HAP-1 (cell line): ENCODE results near the gene FOXD2.
A peak's percentile ranks its signal among the peaks of the same experiment; 100 is the strongest.

Experiments used
- DNase-seq, 2 experiments: peaks; one replicate each; pipeline ENCODE4 v3.0.0-alpha.2; 2016 to 2020; ENCODE audit warnings: low spot score in 2 of 2
- H3K27me3 ChIP-seq: fragments of 250-450 bp; sonication (Bioruptor Pico); 2 replicates; pipeline ENCODE4 v1.5.1; 2020; ENCODE audit warnings: low read depth, mild to moderate bottlenecking, moderate library complexity
- H3K36me3 ChIP-seq: fragments of 250-450 bp; sonication (Bioruptor Pico); replicated peaks from 2 replicates; pipeline ENCODE4 v1.5.1; 2020; ENCODE audit warnings: mild to moderate bottlenecking
- H3K4me1 ChIP-seq: fragments of 250-450 bp; sonication (Bioruptor Pico); 2 replicates; pipeline ENCODE4 v1.5.1; 2020; ENCODE audit warnings: mild to moderate bottlenecking
- H3K4me3 ChIP-seq: fragments of 250-450 bp; sonication (Bioruptor Pico); 2 replicates; pipeline ENCODE4 v1.5.1; 2020; ENCODE audit warnings: mild to moderate bottlenecking, moderate library complexity
- H3K9me3 ChIP-seq: fragments of 250-450 bp; sonication (Bioruptor Pico); 2 replicates; pipeline ENCODE4 v1.5.1; 2020; ENCODE audit warnings: mild to moderate bottlenecking, moderate library complexity
- in situ Hi-C: fragments of 300-500 bp; cut with MboI; formaldehyde crosslinking; loops from 3 replicates; pipeline ENCODE4 v1.14.3; 2020; ENCODE audit warnings: low sequenced_read_pairs, inconsistent platforms, mixed read lengths

Gene FOXD2

DNA sequence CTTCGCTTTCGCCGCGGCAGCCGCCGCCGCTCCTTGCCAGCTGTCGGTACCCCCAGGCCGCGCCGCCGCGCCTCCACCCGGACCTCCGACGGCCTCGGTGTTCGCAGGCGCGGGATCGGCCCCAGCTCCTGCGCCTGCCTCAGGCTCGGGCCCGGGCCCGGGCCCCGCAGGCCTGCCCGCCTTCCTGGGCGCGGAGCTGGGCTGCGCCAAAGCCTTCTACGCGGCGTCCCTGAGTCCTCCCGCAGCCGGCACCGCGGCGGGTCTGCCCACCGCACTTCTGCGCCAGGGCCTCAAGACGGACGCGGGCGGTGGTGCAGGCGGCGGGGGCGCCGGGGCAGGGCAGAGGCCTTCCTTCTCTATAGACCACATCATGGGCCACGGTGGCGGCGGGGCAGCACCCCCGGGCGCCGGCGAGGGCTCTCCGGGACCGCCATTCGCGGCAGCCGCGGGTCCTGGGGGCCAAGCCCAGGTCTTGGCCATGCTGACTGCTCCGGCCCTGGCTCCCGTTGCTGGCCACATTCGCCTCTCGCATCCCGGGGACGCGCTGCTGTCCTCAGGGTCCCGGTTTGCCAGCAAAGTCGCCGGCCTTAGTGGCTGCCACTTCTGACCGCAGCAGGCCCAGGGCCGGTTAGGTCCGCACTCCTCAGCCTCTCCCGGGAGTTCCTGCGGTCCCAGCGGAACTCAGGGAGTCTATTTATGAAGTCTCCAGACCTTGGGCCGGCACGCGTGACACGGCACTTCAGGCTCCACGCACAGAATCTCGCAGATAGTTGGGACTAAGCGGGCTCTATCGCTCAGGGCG, 1.4 kb downstream of the FOXD2 start:
- Histone ChIP-seq H3K36me3 (peaks cover 13% of the 10 kb centered on the region), H3K27me3 (peaks cover under 1% of the 10 kb centered on the region; the same call in 1 of the 2 replicates), H3K9me3 (no peaks in the 10 kb centered on the region), H3K4me3 (no peak overlapping the region), H3K4me1 (peaks cover 5% of the 10 kb centered on the region)
- DNase-seq, result no peak
- in situ Hi-C loops, result no loop called here

- Histone ChIP-seq H3K9me3 (no peaks in the 10 kb centered on the region; the same call in 1 of the 2 replicates), H3K4me1 (peaks cover 5% of the 10 kb centered on the region), H3K36me3 (peaks cover 9% of the 10 kb centered on the region), H3K27me3 (peaks cover 8% of the 10 kb centered on the region), H3K4me3 (no peak overlapping the region)
- in situ Hi-C loops, result no loop called here
- no peak for DNase-seq
These were observed 2.2 kb downstream of the FOXD2 start for GRCh38 chr1:47439819-47440598.

DNA sequence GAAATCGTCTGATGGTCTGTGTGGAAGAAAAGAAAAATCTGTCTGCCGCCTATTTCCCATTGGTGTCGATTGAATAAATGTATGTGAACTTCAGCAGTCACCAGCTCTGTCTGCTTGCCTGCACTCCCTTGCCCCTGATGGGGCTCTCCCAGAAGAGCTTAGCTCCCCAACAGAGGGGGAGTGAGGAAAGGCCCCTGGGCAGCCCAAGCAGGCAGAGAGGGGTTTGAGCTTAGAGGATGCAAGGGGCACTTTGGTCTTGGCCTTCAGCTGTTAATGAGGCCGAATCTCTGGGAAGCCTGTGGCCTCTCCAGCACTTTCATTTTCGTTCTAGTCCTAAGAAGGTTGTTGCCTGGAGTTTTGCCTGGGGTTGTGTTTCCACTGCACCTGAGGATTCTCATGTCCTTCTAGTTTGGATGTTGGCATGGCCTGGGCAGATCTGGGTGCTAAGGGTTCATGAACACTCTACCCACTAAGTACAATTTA, 2.8 kb downstream of the FOXD2 start:
- Histone ChIP-seq H3K27me3 (peaks cover 13% of the 10 kb centered on the region), H3K4me1 (peaks cover 5% of the 10 kb centered on the region), H3K36me3 (peaks cover 7% of the 10 kb centered on the region), H3K4me3 (no peak overlapping the region), H3K9me3 (peaks cover 4% of the 10 kb centered on the region; the same call in 1 of the 2 replicates)
- no peak for DNase-seq
- in situ Hi-C loops, result no loop called here

DNA sequence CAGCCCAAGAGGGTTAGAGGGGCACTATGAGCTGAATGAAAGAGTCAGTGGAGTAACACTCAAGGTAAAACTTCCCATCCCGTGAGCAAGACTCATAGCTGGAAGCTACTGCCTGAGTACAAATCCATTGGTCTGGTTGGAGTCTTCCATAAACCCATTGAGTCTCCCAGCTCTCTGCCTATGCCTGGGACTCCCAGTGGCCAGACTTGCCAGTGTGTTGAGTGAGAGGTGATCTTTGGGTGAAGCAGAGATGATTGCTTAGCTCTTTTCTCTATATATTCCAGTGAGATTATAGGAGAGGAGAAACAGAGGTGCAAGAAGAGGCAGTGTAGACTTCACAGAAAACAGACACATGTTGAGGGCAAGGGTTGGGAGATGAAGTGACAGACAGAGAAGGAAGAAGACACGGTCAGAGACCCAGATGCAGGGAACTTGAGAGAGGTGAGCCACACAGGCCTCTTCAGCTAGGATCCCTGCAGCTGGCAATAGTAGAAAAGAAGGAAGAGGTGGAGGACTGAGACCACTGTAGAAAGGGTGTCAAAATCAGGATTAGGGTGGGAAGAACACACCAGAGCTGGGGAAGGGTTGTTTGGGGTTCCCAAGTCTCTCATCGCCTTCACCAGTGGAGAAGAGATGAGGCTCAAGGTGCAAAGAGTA, 3.7 kb downstream of the FOXD2 start:
- DNase-seq, result no peak
- peaks cover 4% of the 10 kb centered on the region; the same call in 1 of the 2 replicates for H3K9me3 ChIP-seq
- H3K4me1 ChIP-seq, result no peaks in the 10 kb centered on the region
- in situ Hi-C loops, result no loop called here
- H3K36me3 ChIP-seq, result no peaks in the 10 kb centered on the region
- no peak overlapping the region for H3K4me3 ChIP-seq
- H3K27me3 ChIP-seq, result peaks cover 19% of the 10 kb centered on the region

DNA sequence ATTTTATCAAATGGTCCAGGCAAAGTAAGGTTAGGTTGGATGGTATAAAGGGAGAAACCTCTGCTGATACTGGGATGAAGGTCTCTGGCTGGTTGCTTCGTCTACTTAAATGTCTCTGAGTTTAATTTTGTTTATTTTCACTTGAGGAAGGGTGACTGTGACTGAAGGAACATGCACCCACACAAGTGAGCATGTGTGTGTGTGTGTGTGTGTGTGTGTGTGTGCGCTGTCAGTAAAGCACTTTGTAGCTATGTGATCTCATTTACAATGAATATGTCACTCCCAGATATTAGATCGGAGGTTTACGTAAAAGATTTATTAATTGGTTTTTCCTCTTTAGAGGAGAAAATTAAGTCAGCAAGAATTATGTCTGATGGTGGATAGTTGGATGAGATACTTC, 4.4 kb downstream of the FOXD2 start:
- H3K9me3 ChIP-seq, result peaks cover 4% of the 10 kb centered on the region; the same call in 1 of the 2 replicates
- H3K4me1 ChIP-seq, result no peaks in the 10 kb centered on the region
- H3K36me3 ChIP-seq, result no peaks in the 10 kb centered on the region
- DNase-seq, result no peak
- peaks cover 19% of the 10 kb centered on the region for H3K27me3 ChIP-seq
- no peak overlapping the region for H3K4me3 ChIP-seq
- in situ Hi-C loops, result no loop called here

DNA sequence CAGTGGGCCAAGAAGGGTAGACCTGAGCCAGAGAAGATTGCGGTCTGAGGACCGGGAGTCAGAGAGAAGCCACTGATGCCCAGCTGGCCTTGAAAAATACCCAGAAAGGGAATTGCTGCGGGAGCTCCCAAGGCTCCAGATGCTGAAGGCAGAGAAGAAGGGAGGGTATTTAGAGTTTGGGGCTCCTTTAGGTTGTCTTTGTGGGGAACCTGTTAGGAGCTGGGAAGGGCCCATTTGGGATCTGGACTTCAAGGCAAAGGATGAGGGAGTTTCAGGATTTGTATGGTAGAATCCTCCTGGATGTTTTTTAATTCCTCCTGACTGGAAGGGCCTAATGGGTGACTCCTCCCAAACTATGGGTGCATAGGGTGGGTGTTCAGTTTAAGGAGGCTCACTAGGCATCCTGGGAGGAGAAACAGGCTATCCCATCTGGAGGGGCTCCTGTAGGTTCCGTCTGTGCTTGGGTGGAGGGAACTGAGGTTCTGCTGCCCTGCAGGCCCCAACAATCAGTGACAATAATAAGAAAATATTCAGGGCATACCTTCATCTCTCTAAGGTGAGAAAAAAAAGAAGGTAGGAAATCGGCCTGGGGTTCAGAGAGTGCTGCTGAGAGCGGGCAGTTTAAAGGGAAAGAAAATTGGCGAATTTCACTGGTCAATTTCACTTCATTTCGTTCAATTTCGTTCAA, 5.1 kb downstream of the FOXD2 start:
- Histone ChIP-seq H3K36me3 (no peaks in the 10 kb centered on the region), H3K9me3 (peaks cover 4% of the 10 kb centered on the region; the same call in 1 of the 2 replicates), H3K27me3 (peaks cover 20% of the 10 kb centered on the region), H3K4me1 (no peaks in the 10 kb centered on the region), H3K4me3 (no peak overlapping the region)
- no peak for DNase-seq
- in situ Hi-C loops, result no loop called here

GRCh38 chr1:47443530-47444296, 5.9 kb downstream of the FOXD2 start:
- no peaks in the 10 kb centered on the region for H3K36me3 ChIP-seq
- no peak for DNase-seq
- no peak overlapping the region for H3K4me3 ChIP-seq
- in situ Hi-C loops, result no loop called here
- peaks cover 22% of the 10 kb centered on the region for H3K27me3 ChIP-seq
- peaks cover 4% of the 10 kb centered on the region; the same call in 1 of the 2 replicates for H3K9me3 ChIP-seq
- no peaks in the 10 kb centered on the region for H3K4me1 ChIP-seq

DNA sequence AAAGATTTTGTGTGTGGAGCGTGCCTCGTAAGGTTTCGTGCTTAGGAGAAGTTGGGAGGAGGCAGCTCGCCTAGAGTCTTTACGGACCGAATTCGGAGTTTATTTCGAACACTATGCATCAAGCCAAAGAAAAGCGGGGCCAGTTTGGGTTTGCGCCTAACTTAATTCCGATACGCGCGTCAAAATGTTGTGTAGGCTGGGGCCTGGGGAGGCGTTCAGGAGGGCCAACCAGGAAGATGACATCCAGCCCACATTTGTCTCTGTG, 6.4 kb downstream of the FOXD2 start:
- H3K4me1 ChIP-seq, result no peaks in the 10 kb centered on the region
- in situ Hi-C loops, result no loop called here
- no peaks in the 10 kb centered on the region for H3K36me3 ChIP-seq
- no peak overlapping the region for H3K4me3 ChIP-seq
- H3K9me3 ChIP-seq, result peaks cover 4% of the 10 kb centered on the region; the same call in 1 of the 2 replicates
- DNase-seq, result no peak
- H3K27me3 ChIP-seq, result peaks cover 22% of the 10 kb centered on the region

- H3K4me1 ChIP-seq, result no peaks in the 10 kb centered on the region
These were observed 7.0 kb downstream of the FOXD2 start for GRCh38 chr1:47444562-47445465.

GRCh38 chr1:47445823-47446550, 8.1 kb downstream of the FOXD2 start:
- no peak for DNase-seq
- in situ Hi-C loops, result no loop called here
- Histone ChIP-seq H3K27me3 (peaks cover 34% of the 10 kb centered on the region), H3K36me3 (no peaks in the 10 kb centered on the region), H3K4me1 (no peaks in the 10 kb centered on the region), H3K4me3 (no peak overlapping the region), H3K9me3 (peaks cover 4% of the 10 kb centered on the region; the same call in 1 of the 2 replicates)

More at GRCh38 chr1:47444562-47445465, 7.0 kb downstream of the FOXD2 start:
- in situ Hi-C loops, result no loop called here
- Histone ChIP-seq H3K9me3 (peaks cover 4% of the 10 kb centered on the region; the same call in 1 of the 2 replicates), H3K27me3 (peaks cover 27% of the 10 kb centered on the region), H3K36me3 (no peaks in the 10 kb centered on the region), H3K4me3 (peak overlapping the region; percentile 15)
- DNase-seq, result peak in 1 of 2 experiments; percentile 60

DNA sequence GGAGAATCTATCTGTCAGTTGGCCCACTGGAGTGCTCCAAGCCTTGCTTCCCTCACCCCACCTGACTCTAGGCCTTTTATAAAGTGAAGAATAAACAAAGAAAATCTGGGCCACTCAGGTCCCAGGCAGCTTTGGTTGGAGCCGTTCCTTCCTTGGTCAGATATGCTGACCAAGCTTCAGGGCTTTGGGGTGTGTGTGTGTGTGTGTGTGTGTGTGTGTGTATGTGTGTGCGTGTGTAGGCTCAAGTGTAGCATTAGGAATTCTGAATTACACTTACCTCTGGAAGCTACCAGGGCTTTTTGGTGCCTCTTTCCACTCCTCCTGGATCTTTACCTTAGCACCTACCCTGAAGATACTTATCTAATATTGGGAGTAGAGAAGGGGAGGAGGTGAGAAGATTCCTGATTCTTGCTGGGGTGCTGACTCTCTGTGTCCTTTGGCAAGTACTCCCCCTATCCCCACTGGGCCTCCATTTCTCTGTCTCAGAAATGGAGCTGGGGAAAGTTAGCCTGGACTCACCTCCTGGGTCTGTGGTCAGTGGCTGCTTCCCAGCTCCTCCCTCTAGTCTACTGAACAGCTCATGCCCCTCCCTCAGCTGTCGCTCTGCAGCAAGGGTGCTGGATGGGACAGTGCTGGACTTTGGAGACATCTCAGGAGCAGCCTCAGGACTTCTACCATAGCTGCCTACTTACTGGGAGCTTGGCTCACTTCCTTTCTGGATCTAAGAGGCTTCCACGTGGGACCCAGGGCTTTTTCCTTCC, 10.8 kb downstream of the FOXD2 start:
- Histone ChIP-seq H3K9me3 (peaks cover 4% of the 10 kb centered on the region; the same call in 1 of the 2 replicates), H3K27me3 (peaks cover 35% of the 10 kb centered on the region), H3K4me3 (no peak overlapping the region), H3K4me1 (no peaks in the 10 kb centered on the region), H3K36me3 (no peaks in the 10 kb centered on the region)
- DNase-seq, result no peak
- in situ Hi-C loops, result no loop called here
